Measurements from ENCODE around the gene AUTS2. TPM values are rescaled to one million over a fixed set of nuclear protein-coding genes. Genes with fewer than 3 reads are reported as not detected.

Gene AUTS2
- total and polyA plus RNA-seq, 9 of the 15 experiments (the other 6 are each of a cell fraction or from before 2014, with no cell fraction given): 0.58 TPM; not detected in 8

DNA sequence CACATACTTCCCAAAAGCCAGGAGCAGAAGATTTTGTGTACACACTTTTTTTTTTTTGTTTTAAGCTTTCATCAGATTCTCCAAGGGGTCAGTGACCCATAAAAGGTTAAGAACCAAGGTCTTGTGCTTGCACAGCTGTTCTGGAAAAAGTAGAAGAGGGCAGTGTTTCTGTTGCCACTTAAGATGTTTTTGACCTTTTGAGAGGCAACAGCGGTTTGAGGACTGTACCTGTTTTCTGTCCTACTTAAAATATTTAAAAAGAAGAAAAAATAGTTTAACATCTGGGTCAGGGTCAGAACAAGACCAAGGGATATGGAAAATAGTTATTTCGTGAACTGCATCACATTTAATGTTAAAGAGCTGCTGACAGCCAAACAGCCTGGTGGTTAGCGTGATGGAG lies 32.9 kb downstream of the AUTS2 start:
- Histone ChIP-seq H2AFZ (ENCODE audit: low read depth, low read length) (no peak overlapping the region), H3K4me1 (replicated peaks in 1 of 2; ENCODE audit: control insufficient read depth in 2 of 2, insufficient read depth in 2 of 2, low read length in 2 of 2) (no peaks in the 10 kb centered on the region), H3K79me2 (ENCODE audit: control insufficient read depth, insufficient read depth, low read length) (no peaks in the 10 kb centered on the region), H3K9ac (ENCODE audit: insufficient read depth in 1 of 2, low read depth in 2 of 2, low read length in 2 of 2) (no peak overlapping the region), H3K36me3 (ENCODE audit: control insufficient read depth, insufficient read depth, low read length) (no peaks in the 10 kb centered on the region), H3K9me3 (replicated peaks; ENCODE audit: control insufficient read depth, insufficient read depth, low read depth, low read length) (no peaks in the 10 kb centered on the region), H3K4me3 (no peak overlapping the region), H4K20me1 (replicated peaks; ENCODE audit: control insufficient read depth, insufficient read depth, low read length) (no peaks in the 10 kb centered on the region), H3K27me3 (ENCODE audit: control insufficient read depth in 2 of 2, insufficient read depth in 2 of 2, low read length in 2 of 2) (0 out of 5 replicates have a peak, but pooled peaks cover 0 to 6% of the 10 kb centered on the region in 2 experiments), H3K9me1 (ENCODE audit: control insufficient read depth, insufficient read depth, low read length) (no peaks in the 10 kb centered on the region), H3K4me2 (ENCODE audit: insufficient read depth, low read length) (no peak overlapping the region), H3K27ac (ENCODE audit: extremely low read depth, low read depth, low read length) (no peak overlapping the region)
- CTCF ChIA-PET (ENCODE audit: low intra/inter-chr PET ratio): no interaction called here
- in situ Hi-C loops (cut with MboI): no loop called here
- BruUV-seq (replicated peaks): no TSS peak
- POLR2A ChIA-PET: no interaction called here
- DNase-seq (ENCODE audit: extremely low read depth in 1 of 4, low spot score in 3 of 4): no peak
- TF ChIP-seq ZNF280A (IDR thresholded peaks at IDR 0.05; ENCODE audit: low read depth, partially characterized antibody) (no peak), ZNF707 (CRISPR knock-in tag; conservative IDR thresholded peaks at IDR 0.05) (no peak), FOXP1 (CRISPR knock-in tag; IDR thresholded peaks at IDR 0.05) (no peak), ZFPM2 (CRISPR knock-in tag; IDR thresholded peaks at IDR 0.05) (no peak), SMARCA5 (IDR thresholded peaks at IDR 0.05) (no peak)
- ATAC-seq: no peak
- WGBS (ENCODE audit: insufficient coverage, low coverage, missing lambda C conversion rate): 0% methylated on average over 3 of the region's 3 CpGs
- no peak for FAIRE-seq
- intact Hi-C loops (cut with micrococcal nuclease): no loop called here

DNA sequence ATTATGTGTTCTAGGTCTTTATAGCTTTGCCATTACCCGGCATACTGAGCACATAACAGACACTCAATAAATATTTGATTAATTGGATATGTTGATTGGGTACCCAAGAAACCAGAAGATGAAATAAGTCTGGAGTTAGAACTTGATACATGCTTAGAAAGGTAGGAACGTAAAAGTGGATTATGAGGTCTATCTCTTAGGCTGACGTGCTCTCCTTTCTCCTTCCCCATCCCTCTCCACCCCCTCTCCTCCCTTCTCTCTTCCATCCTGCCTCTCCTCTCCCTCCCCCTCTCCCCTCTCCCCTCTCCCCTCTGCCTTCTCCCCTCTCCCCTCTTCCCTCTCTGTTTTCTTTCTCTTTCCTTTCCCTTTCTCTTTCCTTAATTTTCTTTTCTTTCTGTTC lies 34.0 kb downstream of the AUTS2 start:
- H3K9me1 ChIP-seq (ENCODE audit: control insufficient read depth, insufficient read depth, low read length): no peaks in the 10 kb centered on the region
- no peaks in the 10 kb centered on the region for H3K36me3 ChIP-seq (ENCODE audit: control insufficient read depth, insufficient read depth, low read length)
- in situ Hi-C loops (cut with MboI) (no loop called here), intact Hi-C loops (cut with micrococcal nuclease) (no loop called here)
- H3K4me1 ChIP-seq (replicated peaks in 1 of 2; ENCODE audit: control insufficient read depth in 2 of 2, insufficient read depth in 2 of 2, low read length in 2 of 2): no peaks in the 10 kb centered on the region
- no peak for ATAC-seq
- ChIA-PET CTCF (ENCODE audit: low intra/inter-chr PET ratio) (no interaction called here), POLR2A (no interaction called here)
- H3K9ac ChIP-seq (ENCODE audit: insufficient read depth in 1 of 2, low read depth in 2 of 2, low read length in 2 of 2): no peak overlapping the region
- H3K27ac ChIP-seq (ENCODE audit: extremely low read depth, low read depth, low read length): no peak overlapping the region
- H3K4me2 ChIP-seq (ENCODE audit: insufficient read depth, low read length): no peak overlapping the region
- H3K4me3 ChIP-seq: no peak overlapping the region
- BruUV-seq (replicated peaks): no TSS peak
- H3K9me3 ChIP-seq (replicated peaks; ENCODE audit: control insufficient read depth, insufficient read depth, low read depth, low read length): no peaks in the 10 kb centered on the region
- H3K79me2 ChIP-seq (ENCODE audit: control insufficient read depth, insufficient read depth, low read length): no peaks in the 10 kb centered on the region
- WGBS (ENCODE audit: insufficient coverage, low coverage, missing lambda C conversion rate): 0% methylated on average over 3 of the region's 3 CpGs
- H2AFZ ChIP-seq (ENCODE audit: low read depth, low read length): no peak overlapping the region
- DNase-seq (ENCODE audit: extremely low read depth in 1 of 4, low spot score in 3 of 4): no peak
- FAIRE-seq: no peak
- no peaks in the 10 kb centered on the region for H4K20me1 ChIP-seq (replicated peaks; ENCODE audit: control insufficient read depth, insufficient read depth, low read length)
- TF ChIP-seq MECOM (CRISPR knock-in tag; IDR thresholded peaks at IDR 0.05) (no peak), HEY1 (CRISPR knock-in tag; IDR thresholded peaks at IDR 0.05; ENCODE audit: borderline replicate concordance) (no peak), ZNF408 (CRISPR knock-in tag; IDR thresholded peaks at IDR 0.05; ENCODE audit: low read depth) (no peak), TBL1XR1 (IDR thresholded peaks at IDR 0.05; ENCODE audit: low read length in 2 of 2) (no peak), HNRNPK (IDR thresholded peaks at IDR 0.05; ENCODE audit: low read depth, low read length, poor library complexity, severe bottlenecking) (peak; percentile 65)
- 0 out of 5 replicates have a peak, but pooled peaks cover 0 to 6% of the 10 kb centered on the region in 2 experiments for H3K27me3 ChIP-seq (ENCODE audit: control insufficient read depth in 2 of 2, insufficient read depth in 2 of 2, low read length in 2 of 2)
